ENCODE data around the gene PDE10A.

PDE10A gene

DNA sequence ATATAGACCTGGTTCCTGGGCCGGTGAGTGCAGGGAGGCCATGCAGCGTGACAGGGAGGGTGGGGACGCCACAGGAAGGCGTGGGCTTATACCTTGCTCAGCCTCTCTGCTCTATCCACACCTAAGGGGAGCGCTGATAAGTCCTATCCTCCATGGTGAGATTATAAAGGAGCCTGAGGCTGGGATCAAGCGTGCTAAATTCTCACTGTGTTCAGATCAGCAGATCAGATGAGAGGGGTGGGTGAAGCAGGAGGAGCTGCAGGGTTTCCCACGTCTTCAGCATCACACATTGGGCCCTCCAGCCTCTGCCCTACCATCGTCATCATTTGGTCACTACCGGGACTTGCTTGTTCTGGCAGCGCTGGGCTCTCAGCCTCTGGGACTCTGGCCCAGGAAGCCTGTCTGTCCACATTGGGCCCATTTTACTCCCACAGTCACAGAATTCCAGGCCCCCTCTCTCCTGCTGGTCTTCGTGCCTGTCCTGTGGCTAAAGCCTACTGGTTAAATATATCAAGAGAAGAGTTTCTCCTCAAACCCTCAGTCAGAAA lies 29.1 kb upstream of the PDE10A start:
- no peak for FAIRE-seq
- no peak for DNase-seq (ENCODE audit: insufficient read length, low spot score)
- no peak for TF ChIP-seq POLR2A (IDR thresholded peaks at IDR 0.05; ENCODE audit: low read depth, low read length)

DNA sequence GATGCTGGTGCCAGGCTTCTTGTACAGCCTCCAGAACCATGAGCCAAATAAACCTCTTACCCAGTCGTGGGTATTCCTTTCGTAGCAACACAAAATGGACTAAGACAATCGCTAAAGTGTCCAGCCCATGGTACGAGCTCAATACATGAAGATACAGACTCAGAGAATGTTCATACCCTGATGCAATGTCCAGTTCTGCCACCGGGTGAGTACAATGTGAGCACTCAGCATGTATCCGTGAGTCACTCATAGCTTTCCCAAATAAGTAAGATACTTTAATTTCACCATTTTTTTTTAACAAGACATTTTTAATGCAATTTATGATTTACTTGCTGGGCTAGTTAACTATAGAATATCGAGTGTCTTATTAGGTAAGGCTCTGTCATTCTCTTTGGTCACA lies 26.7 kb upstream of the PDE10A start:
- no peak for TF ChIP-seq POLR2A (IDR thresholded peaks at IDR 0.05; ENCODE audit: low read depth, low read length)
- FAIRE-seq (no peak), DNase-seq (ENCODE audit: insufficient read length, low spot score) (no peak)

DNA sequence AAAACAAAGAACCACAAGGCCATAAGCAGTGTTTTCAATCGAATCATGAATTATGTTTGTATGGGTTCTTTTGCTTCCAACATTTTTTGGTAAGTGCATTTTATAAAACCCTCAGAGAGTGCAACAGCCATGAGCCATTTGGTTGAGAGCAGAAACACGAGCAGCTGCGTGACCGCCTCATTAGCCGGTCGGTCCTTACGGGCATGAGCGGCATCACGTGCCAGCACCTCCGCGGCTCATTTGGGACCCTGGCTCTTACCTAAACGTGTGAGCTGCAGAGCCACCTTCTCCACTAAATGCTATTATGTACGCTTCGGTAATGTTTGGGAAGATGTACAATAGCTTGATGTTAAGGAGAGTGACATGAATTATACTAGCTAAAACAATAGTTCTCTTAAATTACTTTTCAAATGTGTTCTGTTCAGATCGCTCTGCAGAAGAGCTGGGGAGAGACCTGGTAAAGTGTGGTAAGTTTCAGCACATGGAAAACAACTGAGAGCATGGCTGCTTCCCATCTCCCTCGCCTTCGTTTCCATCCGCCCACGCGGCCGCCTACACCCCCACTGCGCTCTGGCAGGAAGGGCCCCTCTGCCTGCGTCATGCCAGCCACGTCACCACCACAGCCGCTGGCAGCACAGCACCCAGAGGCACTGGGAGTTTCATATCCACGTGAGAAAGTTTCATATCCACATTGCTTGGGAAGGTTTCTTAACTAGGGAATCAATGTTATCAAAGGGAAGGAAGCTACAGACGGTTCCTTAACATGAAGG lies 23.7 kb upstream of the PDE10A start:
- no peak for DNase-seq (ENCODE audit: insufficient read length, low spot score)
- TF ChIP-seq POLR2A (IDR thresholded peaks at IDR 0.05; ENCODE audit: low read depth, low read length), result no peak
- no peak for FAIRE-seq

DNA sequence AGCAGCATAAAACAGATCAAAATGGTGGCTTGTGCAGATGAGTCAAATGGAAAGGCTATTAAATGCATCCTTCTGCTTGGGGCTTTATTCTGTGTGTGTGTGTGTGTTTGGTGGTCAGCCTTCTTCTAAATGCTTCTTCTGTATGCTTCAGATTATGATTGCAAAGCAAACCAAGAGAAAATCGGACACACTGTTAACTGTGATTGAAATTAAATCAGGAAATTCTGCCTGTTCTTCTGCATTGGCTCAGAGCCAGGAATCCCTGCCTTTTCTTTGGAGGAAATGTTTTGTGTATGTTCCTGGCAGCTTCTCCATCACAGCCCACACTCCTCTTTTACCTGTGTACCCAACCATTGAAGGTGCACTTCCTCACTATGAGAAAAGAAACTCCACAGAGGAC lies 22.3 kb upstream of the PDE10A start:
- DNase-seq (ENCODE audit: insufficient read length, low spot score), result no peak
- TF ChIP-seq POLR2A (IDR thresholded peaks at IDR 0.05; ENCODE audit: low read depth, low read length), result no peak
- no peak for FAIRE-seq

DNA sequence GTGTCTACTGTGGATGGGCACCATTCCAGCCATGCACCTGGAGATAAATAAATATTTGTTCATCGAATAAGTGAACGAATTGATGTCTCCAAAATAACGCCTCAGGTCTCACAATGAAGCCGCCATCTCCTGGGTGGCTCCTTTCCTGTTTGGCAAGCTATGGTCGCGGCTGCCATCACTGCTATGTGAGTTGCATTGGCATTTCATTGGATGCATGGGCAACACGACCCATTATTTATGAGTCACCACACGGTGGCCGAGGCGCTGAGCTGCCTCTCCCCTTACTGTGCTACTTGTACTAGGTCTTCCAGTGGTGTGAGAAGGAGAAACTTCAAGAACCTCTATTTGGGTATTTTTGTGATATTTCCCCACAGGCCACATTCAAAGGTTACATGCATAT lies 21.3 kb upstream of the PDE10A start:
- no peak for TF ChIP-seq POLR2A (IDR thresholded peaks at IDR 0.05; ENCODE audit: low read depth, low read length)
- DNase-seq (ENCODE audit: insufficient read length, low spot score), result no peak
- FAIRE-seq, result no peak

DNA sequence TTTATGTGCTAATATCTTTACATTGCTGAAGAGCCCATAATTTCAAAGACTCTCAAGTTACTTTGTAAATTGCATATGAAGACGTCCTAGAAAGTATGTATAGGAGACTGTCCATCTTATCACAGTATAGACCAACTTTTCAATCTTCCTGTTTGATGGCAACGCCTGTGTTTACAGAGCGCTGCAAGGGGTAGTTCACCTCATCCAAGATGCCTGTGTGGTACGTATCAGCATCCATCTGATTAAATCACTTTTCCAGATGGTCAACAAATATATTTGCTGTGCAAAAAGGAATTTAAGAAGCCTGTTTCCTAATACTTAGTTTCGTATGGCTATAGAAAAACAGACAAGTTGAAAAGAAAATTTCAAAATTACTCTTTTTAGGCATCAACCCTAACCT lies 17.9 kb upstream of the PDE10A start:
- no peak for FAIRE-seq
- TF ChIP-seq POLR2A (IDR thresholded peaks at IDR 0.05; ENCODE audit: low read depth, low read length), result no peak

DNA sequence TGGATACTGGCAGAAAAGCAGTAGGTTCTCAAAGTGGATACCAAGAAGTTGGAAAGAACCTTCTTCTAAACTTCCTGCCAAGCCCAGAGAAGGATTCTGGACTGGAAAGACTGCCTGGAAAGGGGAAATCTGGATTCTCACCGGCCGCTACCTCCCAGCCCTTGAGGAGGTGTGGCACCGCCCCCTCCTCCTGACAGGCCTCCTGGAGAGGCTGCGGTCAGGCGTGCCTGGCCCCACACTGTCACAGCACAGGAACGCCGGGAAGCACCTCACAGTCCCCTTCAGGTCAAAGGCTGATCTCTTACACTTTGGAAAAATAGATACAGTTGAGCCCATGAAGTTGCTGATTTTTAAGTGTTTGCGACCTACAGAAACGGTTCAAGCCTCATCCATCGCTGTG lies 16.3 kb upstream of the PDE10A start:
- FAIRE-seq (no peak), DNase-seq (ENCODE audit: insufficient read length, low spot score) (no peak)
- TF ChIP-seq POLR2A (IDR thresholded peaks at IDR 0.05; ENCODE audit: low read depth, low read length), result no peak

More for the DNA sequence above, 17.9 kb upstream of the PDE10A start:
- DNase-seq (ENCODE audit: insufficient read length, low spot score), result no peak

DNA sequence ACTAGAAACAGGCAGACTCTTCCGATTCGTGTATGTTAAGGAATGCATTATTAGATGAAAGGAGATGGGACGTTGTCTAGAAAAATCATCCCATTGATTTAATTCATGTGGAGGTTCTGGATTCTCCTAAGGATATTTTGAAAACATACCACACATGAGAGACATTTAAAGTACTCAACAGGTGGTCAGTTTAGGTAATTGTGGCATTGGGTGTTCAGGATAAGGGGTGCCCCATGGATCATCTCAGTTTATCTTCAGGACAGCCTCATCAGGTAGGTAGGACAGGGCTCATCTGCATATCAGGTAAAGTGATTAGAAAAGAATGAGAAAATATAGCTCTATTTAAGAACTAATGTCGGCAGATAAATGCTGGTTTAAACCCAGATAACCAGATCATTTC lies 15.9 kb upstream of the PDE10A start:
- FAIRE-seq (no peak), DNase-seq (ENCODE audit: insufficient read length, low spot score) (no peak)
- TF ChIP-seq POLR2A (IDR thresholded peaks at IDR 0.05; ENCODE audit: low read depth, low read length), result no peak

DNA sequence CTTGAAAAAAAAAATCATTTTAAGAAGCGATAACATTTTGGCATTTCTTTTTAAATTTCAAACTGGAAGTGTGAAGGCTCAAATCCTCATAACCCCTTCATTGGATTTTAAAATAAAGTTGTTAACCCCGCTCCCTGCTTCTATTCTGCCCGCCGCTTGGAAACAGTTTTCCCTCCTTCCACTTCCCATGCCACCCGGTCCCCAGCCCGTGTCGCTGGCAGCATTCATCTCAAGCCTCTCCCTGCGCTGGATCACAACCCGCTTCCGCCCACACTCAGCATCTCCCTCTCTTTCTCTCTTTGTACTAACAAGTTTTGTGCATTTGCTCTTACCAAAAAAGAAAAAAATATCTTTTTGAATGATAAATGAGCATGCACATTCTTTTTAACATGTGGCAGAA lies 15.4 kb upstream of the PDE10A start:
- TF ChIP-seq POLR2A (IDR thresholded peaks at IDR 0.05; ENCODE audit: low read depth, low read length), result no peak
- DNase-seq (ENCODE audit: insufficient read length, low spot score), result no peak
- no peak for FAIRE-seq

DNA sequence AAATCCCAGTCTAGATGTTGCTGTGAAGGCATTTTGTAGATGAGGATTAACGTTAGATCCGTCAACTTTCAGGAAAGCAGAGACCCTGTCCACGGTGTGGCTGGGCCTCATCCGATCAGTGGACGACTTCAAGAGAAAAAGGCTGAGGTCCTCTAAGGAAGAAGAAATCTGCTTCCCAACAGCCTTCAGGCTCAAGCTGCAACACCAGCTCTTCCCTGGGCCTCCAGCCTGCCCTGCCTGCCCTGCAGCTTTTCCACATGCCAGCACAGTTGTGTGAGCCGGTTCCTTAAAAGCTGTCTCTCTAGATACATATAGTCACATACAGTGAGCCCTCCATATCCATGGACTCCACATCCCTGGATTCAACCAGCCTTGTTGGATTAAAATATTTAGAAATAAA lies 14.1 kb upstream of the PDE10A start:
- DNase-seq (ENCODE audit: insufficient read length, low spot score) (no peak), FAIRE-seq (no peak)
- no peak for TF ChIP-seq POLR2A (IDR thresholded peaks at IDR 0.05; ENCODE audit: low read depth, low read length)

DNA sequence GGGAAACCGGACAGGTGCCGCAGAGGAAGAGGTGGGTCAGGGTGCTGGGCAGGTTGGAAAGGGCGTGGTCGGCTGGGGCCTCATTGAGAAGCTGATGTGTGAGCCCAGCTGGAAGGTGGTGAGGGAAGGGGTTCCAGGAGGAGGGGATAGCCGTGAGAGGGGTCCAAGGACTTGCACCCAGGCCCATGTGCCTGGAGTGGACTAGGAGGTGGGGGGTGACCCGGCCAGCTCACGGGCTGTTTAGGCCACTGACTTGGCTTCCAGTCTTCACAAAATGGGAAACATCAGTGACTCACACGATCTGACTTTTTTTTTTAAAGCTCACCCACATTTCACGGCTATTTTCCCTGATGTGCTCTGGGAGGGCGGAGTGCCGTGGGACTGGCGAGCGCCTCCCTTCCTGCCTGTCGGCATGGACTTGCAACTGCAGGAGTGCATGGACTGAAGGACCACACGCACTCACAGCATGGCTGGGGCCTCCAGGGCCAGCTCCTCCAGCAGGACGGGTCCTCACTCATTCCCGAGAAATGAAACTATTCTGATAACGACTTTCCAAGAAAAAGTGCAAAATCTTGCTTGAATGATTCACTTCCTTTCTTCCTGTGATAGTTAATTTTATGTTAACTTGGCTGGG lies 13.5 kb upstream of the PDE10A start:
- peak; percentile 61 for DNase-seq (ENCODE audit: insufficient read length, low spot score)
- no peak for TF ChIP-seq POLR2A (IDR thresholded peaks at IDR 0.05; ENCODE audit: low read depth, low read length)
- peak; percentile 67 for FAIRE-seq

DNA sequence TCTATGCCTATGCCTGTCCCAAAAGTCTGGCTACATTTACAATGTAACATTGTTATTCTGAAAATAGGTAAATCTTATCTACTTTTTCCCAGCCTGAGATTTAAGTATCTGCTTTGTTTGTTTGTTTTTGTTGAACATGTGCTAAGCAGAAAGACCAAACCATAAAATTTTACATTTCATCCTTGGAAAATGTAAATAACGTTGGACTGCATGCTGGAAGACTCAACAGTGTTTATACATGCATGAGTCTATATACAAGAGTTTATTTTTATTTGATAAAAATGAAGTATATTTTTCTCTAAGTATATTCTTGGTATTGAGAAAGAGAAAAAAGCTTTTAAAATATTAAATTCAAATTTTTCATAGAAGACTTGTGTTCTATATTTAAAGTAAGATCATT lies 12.1 kb upstream of the PDE10A start:
- no peak for TF ChIP-seq POLR2A (IDR thresholded peaks at IDR 0.05; ENCODE audit: low read depth, low read length)
- DNase-seq (ENCODE audit: insufficient read length, low spot score), result no peak
- FAIRE-seq, result no peak

DNA sequence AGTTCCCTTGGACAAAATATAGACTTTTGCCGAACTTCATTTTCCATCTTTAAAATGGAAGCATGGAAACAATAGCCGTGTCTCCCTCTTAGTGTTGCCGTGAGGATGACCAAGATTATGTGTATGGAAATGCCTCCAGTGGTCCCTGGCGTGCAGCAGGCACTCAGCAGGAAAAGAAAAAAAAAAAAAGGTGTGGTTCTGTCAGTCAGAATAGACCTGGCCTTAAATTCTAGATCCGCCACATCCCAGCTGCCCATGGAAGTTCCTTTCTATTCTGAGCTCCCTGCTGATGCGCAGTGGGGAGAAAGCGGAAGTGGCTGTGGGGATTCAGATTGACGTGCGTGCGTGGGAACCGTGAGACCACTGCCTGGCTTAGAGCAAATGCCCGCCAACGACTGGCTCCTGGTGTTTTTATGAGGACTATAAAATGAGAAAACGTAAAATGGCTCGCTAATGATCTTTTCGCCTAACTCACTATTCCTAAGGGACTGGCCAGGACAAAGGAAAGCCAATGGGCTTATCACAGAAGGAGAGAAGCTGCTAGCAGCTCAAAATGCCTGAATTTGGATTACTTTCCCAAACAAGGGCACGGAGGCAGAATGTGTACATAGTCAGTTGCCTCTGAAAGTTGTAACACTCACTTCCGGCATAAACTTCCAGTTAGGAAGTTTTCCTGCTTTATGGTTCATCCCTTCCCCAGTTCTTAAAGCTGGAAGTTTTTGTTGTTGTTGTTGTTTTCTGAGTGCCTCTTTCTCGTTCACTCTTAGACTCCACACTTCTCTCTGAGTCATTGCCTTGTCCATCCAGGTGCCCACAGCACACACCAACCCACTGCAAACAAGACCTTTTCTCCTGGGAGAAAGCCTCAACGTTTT lies 11.4 kb upstream of the PDE10A start:
- no peak for FAIRE-seq
- no peak for TF ChIP-seq POLR2A (IDR thresholded peaks at IDR 0.05; ENCODE audit: low read depth, low read length)
- no peak for DNase-seq (ENCODE audit: insufficient read length, low spot score)

DNA sequence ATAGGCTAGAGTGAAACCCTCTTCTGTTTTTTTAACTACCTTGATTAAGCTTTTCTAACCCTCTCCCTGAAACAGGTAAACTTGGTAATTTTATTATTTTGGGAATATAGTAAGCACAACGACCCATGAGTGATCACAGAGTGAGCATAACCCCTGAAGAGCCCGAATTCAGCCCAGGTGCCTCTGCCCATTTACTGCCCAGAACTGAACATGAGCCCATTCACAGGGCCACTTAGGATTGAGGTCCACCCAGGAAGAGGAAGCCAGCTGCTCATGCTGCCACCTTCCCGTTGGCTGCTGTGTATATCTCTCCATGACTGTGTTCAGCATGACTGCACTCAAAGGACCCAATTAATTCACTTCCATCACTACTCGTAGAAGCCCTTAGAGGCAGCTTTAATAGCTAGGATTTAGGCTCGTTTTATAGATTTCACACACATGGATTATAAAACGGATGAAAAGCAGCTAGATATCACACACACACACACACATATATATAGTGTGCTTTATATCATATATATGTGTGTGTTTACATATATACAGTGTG lies 8.3 kb upstream of the PDE10A start:
- FAIRE-seq (no peak), DNase-seq (ENCODE audit: insufficient read length, low spot score) (no peak)
- TF ChIP-seq POLR2A (IDR thresholded peaks at IDR 0.05; ENCODE audit: low read depth, low read length), result no peak
